OCI-LY3 (cell line): ENCODE measurements around the gene SNTG2.

Experiments used
- CTCF ChIP-seq: fragments of 200-600, 300-600 bp; sonication (generic); IDR thresholded peaks from 2 replicates; pipeline ENCODE4 v1.5.1; 2014; ENCODE audit warnings: antibody characterized with exemption, low read length, low read depth
- EZH2phosphoT487 ChIP-seq: fragments of 200-600 bp; shearing (Covaris generic); IDR thresholded peaks from 2 replicates; pipeline ENCODE4 v1.6.1; 2018; ENCODE audit warnings: antibody characterized with exemption, mixed run types, low read depth

- TF ChIP-seq CTCF (no peak), EZH2phosphoT487 (no peak)
These were observed 416.0 kb downstream of the SNTG2 start for GRCh38 chr2:1366546-1367134.
